HG02943 (cell line): Measurements from ENCODE around the gene GPBAR1.

Source experiments
- ATAC-seq: cut with Tn5 transposase; IDR thresholded peaks from one replicate; pipeline ENCODE4 v1.9.1; 2021; ENCODE audit warnings: mild to moderate bottlenecking, low read depth, moderate library complexity; ENCODE audit not compliant: unreplicated experiment

The GPBAR1 gene

GRCh38 chr2:218260742-218261422, at the start of gene GPBAR1:
TSS of gene GPBAR1 (plus strand) at chr2:218261015. CDS start at chr2:218262725, 1,710 bp downstream.
- no peak for ATAC-seq

GRCh38 chr2:218214116-218214515, 46.7 kb upstream of the GPBAR1 start:
- no peak for ATAC-seq

- ATAC-seq = no peak
Measured at GRCh38 chr2:218216336-218216673, 44.5 kb upstream of the GPBAR1 start.

GRCh38 chr2:218216674-218217359, 44.0 kb upstream of the GPBAR1 start, which contains the start of gene ARPC2:
TSS of gene ARPC2 (plus strand) at chr2:218217189. CDS start at chr2:218217471, 282 bp downstream.
- ATAC-seq = peak; percentile 67

- peak; percentile 36 for ATAC-seq
Measured at GRCh38 chr2:218217360-218218267, 43.2 kb upstream of the GPBAR1 start.

- no peak for ATAC-seq
Measured at GRCh38 chr2:218218268-218219185, 42.3 kb upstream of the GPBAR1 start.

- no peak for ATAC-seq
Measured at GRCh38 chr2:218219934-218220333, 40.9 kb upstream of the GPBAR1 start.

GRCh38 chr2:218221000-218221399, 39.8 kb upstream of the GPBAR1 start:
- ATAC-seq = no peak

- ATAC-seq = no peak
Measured at GRCh38 chr2:218223046-218223445, 37.8 kb upstream of the GPBAR1 start.

- no peak for ATAC-seq
Measured at GRCh38 chr2:218224186-218224585, 36.6 kb upstream of the GPBAR1 start.

- no peak for ATAC-seq
Measured at GRCh38 chr2:218226903-218227302, 33.9 kb upstream of the GPBAR1 start.

- ATAC-seq = no peak
Measured at GRCh38 chr2:218228366-218229090, 32.3 kb upstream of the GPBAR1 start.

- peak; percentile 82 for ATAC-seq
Measured at GRCh38 chr2:218229239-218229638, 31.6 kb upstream of the GPBAR1 start.

GRCh38 chr2:218229851-218230250, 31.0 kb upstream of the GPBAR1 start:
- no peak for ATAC-seq

- no peak for ATAC-seq
Measured at GRCh38 chr2:218230882-218231281, 29.9 kb upstream of the GPBAR1 start.

GRCh38 chr2:218233543-218233942, 27.3 kb upstream of the GPBAR1 start:
- ATAC-seq = no peak

GRCh38 chr2:218234521-218234920, 26.3 kb upstream of the GPBAR1 start:
- no peak for ATAC-seq

GRCh38 chr2:218235017-218235416, 25.8 kb upstream of the GPBAR1 start:
- no peak for ATAC-seq

- ATAC-seq = no peak
Measured at GRCh38 chr2:218236829-218237228, 24.0 kb upstream of the GPBAR1 start.
